Stimulated activated CD8-positive, alpha-beta memory T cell treated with anti-CD3 and anti-CD28 coated beads, Interleukin-4, amount 100 ng/mL, for 4 hours (primary cell): ENCODE results near the gene ITPK1.

Experiments used
- DNase-seq, 2 donors: peaks; one replicate each; pipeline ENCODE4 v3.0.0-alpha.2; 2020; ENCODE audit warnings: low read depth in 2 of 2, low spot score in 1 of 2

Gene ITPK1

DNA sequence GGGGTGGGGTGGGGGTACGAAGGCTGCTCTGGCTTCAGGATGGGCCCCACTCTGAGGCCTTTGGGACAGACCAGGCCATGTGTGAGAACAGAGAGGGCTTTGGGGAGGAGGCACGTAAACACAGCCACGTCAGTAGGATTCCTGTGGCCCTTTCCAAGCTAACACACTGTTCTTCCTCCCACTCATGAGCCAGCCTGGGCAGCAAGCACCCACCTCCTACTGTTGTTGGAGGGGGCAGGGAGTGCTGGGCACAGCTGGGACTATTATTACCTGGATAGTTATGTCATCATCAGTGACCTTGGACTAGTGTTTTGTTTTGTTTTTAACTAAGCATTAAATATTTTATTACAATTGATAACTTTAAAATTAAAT, 187.5 kb downstream of the ITPK1 start:
- DNase-seq: no peak

- no peak for DNase-seq
Observed at GRCh38 chr14:92927349-92928257, 188.1 kb downstream of the ITPK1 start.

DNA sequence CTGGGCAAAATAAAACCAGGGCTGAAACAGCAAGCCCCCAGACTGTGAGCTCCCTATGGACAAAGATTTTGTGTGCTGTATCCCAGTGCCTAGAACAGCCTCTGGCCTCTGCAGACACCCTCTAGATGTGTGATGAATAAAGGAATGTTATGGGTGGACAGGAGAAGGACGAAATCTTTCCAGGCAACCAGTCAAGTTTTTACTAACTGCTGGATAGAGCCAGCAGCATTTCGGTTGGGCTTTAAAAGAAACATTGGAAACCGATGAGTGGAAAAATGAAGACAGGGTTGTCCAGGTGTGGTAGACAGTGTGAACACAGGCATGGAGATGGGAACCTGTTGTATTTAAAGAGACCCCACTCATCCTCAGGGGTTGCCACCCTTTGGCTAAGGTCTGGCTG, 188.8 kb downstream of the ITPK1 start:
- DNase-seq: no peak

GRCh38 chr14:92926180-92926845, 189.4 kb downstream of the ITPK1 start:
- DNase-seq: no peak

DNA sequence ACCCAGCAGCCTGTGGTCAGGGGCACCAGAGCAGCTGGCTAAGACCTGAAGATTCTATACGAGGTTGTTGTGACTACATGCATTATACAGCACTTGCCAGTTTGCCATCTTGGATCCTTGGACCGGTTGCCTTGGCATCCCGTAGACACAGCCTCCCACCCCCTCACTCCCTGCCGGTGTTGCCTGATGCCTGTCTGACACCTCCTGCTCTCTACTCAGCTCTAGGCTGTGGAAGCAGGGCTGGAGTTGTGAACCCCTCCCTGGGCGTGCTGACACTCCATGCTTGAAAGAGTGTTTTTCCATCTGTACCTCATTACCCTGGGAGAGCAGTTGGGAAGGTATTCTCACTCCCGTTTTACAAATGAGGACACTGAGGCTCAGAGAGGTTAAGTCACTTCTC, 190.3 kb downstream of the ITPK1 start:
- DNase-seq: no peak

DNA sequence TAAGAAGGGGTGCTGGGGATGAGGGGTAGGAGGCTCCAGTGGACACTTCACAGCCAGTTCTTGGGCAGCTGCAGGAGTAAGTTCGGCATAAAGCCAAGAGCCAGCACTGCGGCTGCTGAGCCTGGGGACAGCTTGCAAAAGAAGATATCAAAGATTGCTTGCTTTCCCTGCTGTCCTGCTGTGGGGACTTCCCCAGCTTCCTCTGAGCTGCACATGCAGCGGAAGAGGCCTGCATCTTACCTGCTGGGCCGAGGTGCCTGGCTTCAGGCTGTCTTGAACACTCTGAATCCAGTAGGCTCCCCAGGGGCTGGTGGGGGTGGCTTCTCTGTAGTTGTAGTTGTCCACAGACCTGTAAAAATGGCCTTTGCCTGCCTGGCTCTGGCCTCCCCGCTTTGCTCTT, 191.5 kb downstream of the ITPK1 start:
- DNase-seq: no peak

GRCh38 chr14:92923744-92924103, 192.0 kb downstream of the ITPK1 start:
- DNase-seq: no peak

DNA sequence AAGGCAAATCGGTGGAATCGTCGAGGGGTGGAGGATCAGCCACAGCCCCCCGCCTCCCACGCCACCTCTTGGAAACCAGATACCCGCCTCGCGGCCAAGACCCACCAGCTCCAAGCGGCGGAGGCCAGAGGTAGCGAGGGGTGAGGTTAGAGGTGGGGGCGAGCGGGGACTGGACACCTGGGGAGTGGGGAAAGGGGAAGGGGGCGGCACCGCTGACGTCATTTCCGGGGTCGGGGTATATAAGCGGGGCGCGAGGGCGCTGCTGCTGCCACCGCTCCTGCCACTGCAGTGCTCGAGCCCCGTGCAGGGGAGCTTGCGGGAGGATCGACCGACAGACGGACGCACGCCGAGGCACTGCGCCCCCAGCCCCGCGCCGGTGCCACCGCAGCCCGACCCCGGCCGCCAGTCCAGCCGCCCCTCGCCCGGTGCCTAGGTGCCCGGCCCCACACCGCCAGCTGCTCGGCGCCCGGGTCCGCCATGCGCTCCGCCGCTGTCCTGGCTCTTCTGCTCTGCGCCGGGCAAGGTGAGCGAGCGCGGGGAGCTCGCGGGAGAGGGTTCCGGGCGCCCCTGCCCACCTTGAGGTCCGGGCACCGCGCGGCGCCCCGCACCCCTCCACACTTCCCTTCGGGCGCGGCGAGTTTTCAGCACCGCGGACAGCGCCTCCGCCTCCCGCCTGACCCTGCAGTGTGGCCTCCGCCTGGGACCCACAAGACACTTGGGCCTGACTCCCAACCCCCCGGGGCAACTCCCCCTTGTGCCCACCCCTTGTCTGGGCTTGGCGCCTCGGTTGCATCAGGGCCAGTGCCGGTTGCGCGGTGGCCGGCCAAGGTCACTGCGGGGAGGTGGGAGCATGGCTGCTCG, 192.6 kb downstream of the ITPK1 start, which contains the start of gene CHGA:
CHGA (plus strand) TSS at position 268 of the 861 bp plus-strand sequence; CDS start at position 478, 210 bp downstream.
- DNase-seq: peak in 1 of 2 donors; percentile 12

- DNase-seq: no peak
Observed at GRCh38 chr14:92922155-92922735, 193.5 kb downstream of the ITPK1 start.

- no peak for DNase-seq
Observed at GRCh38 chr14:92920001-92920400, 195.7 kb downstream of the ITPK1 start.

GRCh38 chr14:92917956-92918355, 197.8 kb downstream of the ITPK1 start:
- DNase-seq: no peak

DNA sequence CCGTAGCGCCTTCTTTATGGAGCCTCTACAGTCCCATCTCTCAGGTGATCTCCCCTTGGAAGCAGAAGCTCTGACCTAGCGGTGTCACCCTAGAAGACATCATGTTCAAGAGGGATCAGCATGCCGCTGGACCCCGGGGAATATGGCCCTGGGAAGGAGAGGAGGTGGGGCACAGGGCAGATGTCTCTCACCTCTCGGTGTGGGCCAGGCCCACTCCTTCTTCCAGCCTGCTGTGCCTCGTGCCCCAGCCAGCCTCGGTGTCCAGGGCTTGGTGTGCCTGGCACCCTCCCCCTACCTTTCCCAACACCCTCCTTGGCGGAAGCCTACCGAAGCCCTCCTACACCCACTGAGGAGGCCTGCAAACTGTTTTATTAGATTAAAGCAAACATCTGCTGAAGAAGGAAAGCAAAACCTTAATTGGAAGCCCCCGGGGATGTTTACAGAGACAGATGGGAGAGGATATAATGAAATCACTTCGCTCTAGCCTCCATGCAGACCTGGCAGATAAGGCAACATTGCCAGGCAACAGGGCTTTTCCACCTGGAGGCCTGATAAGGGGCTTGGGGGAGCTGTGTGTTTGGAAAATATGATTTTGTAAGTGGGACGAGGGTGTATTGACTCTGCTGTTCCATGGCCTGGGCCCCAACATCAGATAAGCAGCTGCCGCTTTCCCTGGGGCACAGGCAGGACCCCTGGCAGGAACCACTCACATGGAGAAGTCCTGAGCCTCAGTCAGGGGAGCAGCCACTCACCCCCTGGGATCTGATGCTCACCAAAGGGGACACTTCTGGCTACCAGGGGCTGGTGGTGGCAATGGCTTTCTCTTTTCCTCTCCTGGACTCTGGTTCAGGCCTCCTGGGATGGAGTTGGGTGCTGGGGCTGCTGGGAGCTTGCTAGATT, 198.4 kb downstream of the ITPK1 start:
- DNase-seq: no peak

- no peak for DNase-seq
Observed at GRCh38 chr14:92916201-92916600, 199.5 kb downstream of the ITPK1 start.

DNA sequence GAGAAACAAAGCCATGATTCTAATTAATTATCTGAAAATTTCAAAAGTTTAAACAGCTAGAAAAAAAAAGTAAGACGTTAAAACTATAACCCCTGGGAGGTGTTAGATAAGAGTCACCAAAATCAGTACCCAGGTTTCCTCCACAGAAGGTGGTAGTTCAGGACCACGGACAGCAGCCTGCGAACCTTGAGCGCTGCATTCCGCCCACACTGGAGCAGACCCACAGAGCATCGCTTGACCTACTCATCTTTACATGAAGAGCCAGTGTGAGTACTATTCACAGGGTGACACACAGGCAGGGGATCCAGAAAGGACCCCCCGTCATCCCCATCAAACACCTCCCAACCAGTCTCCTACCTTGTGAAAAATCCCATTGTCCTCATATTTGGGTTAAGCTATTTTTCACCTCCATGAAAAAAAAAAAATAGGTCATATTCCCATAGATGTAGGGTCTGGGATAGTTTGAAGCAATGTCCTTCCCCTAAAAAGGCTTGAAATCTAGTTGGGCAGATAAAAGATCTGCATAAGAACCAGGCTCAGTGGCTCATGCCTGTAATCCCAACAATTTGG, 201.6 kb downstream of the ITPK1 start:
- no peak for DNase-seq

DNA sequence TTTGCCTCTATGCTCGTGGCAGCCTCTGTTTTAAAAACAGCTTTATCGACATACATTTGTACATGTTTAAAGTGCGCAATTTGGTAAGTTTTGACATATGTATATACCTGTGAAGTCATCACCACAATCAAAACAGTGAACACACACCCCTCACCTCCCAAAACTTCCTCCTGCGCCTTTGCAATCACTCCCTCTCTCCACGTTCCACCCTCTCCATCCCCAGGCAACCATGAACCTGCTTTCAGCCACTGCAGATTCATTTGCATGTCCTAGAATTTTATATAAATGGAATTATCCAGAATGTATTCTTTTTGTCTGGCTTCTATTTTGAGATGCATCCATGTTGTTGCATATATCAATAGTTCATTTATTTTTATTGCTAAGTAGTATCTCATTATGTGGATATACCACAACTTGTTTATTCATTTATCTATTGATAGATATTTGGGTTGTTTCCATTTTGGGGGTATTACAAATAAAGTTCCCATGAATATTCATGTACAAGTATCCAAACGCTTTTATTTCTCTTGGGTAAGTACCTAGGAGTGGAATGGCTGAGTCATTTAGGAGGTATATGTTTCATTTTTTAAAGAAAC, 208.3 kb downstream of the ITPK1 start:
- no peak for DNase-seq

GRCh38 chr14:92906823-92907222, 208.9 kb downstream of the ITPK1 start:
- DNase-seq: no peak

DNA sequence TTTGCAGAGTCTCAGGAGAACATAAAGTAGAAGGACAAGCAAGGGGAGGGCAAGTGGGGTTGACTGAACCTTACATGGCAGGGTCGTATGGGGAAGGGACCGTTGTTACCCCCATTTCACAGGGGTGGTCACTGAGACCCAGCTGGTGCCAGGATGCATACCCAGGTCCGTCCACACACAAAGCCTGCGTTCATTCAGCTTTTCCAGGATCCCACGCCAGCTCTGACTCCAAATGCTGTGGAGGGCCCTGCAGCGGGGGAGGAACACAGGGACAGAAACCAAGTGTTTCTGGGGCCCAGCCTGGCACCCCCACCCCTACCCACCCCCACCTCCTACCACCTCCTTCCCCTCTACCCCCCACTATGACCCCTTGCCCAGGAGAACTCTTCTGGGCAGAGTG, 209.3 kb downstream of the ITPK1 start:
- DNase-seq: no peak

DNA sequence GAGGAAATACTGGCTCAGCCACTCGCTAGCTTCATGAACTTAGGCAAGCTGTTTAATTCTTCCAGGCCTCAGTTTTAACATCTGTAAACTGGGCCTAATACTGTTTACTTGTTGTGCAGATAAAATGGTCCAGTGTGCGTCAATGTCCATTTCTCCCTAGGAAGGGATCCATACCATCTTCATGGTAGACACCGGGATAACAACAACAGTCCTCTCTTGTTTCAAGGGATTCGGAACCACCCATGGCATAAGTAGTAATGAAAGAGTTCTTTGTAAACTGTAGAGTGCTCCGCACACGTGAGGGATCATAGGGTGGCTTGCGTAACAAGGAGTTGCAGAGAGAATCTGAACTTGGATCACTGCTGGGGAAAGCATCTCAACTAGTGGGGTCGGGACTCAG, 210.1 kb downstream of the ITPK1 start:
- no peak for DNase-seq

DNA sequence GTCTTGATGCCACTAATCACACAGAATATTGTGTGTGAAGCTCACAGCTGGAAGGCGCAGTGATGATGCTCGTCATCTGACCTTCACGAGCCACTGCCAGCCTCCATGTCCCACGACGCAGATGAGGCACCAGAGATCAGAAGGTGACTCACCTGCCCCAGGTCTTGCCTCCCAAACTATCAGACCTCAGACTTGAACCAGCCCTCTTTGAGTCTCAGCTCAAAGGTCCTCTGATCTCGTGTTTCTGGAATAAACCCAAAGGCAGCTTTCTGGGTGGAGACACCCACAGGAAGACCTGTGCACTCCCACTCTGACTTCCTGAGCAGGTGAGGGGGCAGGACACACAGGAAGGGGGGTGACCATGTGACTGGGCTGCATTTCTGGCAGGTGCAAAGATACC, 212.4 kb downstream of the ITPK1 start:
- DNase-seq: peak in 1 of 2 donors; percentile 4
